Activated CD4-positive, alpha-beta T cell treated with anti-CD3 and anti-CD28 coated beads, Interleukin-2, amount 50 U/mL, for 48 hours (primary cell): ENCODE measurements around the gene SLC35B3.
"Not testable (repeated sequence)": the region's sequence is repeated elsewhere in the genome, so short reads cannot be mapped to it uniquely, and the experiment has no call there.

Experiments used
- DNase-seq, 2 experiments: peaks; one replicate each; pipeline ENCODE4 v3.0.0-alpha.2; 2020

SLC35B3 gene

GRCh38 chr6:8405946-8406345 is 29.4 kb downstream of the SLC35B3 start:
- DNase-seq: not testable (repeated sequence)

DNA sequence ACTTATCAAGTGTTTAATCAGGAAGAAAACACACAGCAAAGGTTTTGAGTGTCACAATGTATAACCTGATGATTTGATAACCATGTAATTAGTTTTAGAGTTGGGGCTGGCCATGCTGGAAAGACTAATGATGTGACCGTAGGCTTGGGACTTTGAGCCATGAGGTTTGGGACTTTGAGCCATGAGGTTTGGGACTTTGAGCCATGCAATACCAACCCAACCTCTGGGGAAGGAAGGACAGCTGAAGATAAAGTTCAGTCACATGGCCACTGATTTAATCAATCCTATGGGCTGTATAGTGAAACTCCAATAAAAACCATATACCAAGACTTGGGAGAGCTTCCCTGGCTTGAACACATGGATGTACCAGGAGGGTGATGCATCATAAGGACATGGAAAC is 32.8 kb downstream of the SLC35B3 start:
- DNase-seq: no peak

- DNase-seq: no peak
Measured at GRCh38 chr6:8400663-8401062, 34.7 kb downstream of the SLC35B3 start.

DNA sequence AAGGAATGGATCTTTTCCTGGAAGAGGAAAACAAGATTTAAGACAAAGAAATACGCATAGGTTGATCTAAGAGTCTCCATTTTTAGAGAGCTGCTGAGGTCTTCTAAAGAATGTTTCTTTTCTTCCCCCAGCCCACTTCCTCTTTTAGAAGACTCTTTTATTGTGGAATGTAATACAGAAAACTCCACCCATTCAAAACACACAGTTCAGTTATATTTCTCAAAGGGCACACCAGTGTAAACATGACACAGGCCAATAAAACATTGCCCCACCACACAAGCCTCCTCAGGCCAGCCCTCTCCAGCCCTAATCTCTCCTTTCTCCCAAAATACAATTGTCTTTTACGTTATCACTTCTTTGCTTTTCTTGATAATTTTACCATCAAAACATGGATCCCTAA is 42.8 kb downstream of the SLC35B3 start:
- no peak for DNase-seq

DNA sequence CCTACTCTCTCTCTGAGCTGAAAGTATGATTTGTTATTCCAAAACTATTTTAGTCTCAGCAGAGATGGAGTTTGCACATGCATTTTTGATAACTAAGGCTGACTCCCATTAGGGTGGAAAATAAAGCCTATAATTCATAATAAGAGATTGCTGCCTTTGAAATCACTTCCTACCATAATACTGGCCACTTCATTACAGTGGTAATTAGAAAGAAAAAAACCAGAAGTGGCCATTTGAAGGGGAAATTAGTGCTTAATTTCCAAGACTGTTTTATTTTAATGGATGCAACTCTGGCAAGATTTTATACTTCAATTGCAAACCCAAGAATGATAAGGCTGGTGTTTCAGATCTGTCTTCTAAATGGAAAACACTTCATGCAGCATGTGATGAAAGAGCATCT is 43.4 kb downstream of the SLC35B3 start:
- DNase-seq: no peak

DNA sequence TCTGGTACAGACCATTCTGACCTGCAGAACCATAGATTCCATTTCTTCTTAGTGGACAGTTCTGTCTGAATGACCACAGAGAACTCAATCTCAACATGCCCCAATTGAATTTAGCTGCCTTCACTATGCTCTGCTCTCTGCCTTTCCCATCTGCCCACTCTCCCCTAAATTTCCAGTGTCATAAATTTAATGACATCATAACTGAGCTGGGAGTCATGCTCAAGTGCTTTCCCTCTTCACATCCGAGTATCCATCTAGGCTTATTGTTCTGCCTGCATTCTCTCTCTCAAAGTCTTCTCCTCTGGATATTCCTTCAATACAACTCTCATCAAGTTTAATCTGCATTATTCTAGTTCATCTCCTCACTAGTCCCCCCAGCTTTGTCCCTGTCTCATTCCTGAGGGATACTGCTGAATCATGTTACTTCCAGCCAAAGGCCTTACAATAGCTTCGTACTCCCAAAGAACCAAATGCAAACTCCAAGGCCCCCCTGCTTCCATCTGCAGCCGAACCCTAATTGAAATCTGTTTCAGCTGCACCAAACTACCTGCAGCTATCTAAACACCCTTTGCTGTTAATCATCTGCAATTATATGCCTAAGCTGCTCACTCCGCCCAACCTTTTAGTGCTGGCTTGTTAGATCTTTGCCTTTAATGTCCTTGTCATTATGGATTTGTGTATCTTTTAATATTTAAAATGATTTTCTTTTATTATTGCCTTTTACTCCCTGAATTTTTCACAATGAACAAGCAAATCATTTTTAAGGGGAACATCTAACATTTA is 46.1 kb downstream of the SLC35B3 start:
- DNase-seq: no peak

- no peak for DNase-seq
Measured at GRCh38 chr6:8387942-8388437, 47.4 kb downstream of the SLC35B3 start.

GRCh38 chr6:8383584-8383983 is 51.8 kb downstream of the SLC35B3 start:
- no peak for DNase-seq

- DNase-seq: no peak
Measured at GRCh38 chr6:8382434-8382833, 52.9 kb downstream of the SLC35B3 start.

GRCh38 chr6:8375916-8376315 is 59.4 kb downstream of the SLC35B3 start:
- DNase-seq: no peak
